Parathyroid adenoma (tissue), 2 donors: ENCODE measurements around the gene SULT1E1.
"Not testable (repeated sequence)": the region's sequence is repeated elsewhere in the genome, so short reads cannot be mapped to it uniquely, and the experiment has no call there.

Source experiments
- H2AFZ ChIP-seq: fragments of 300-600 bp; sonication (generic); one replicate; pipeline ENCODE4 v1.7.0; 2017; ENCODE audit warnings: antibody characterized with exemption, mild to moderate bottlenecking
- H3K27ac ChIP-seq: fragments of 300-600 bp; sonication (generic); one replicate; pipeline ENCODE4 v1.7.0; 2017
- H3K27me3 ChIP-seq: fragments of 300-600 bp; sonication (generic); one replicate; pipeline ENCODE4 v1.7.0; 2017; ENCODE audit warnings: low read length; ENCODE audit not compliant: control insufficient read depth, insufficient read depth
- H3K36me3 ChIP-seq: fragments of 300-600 bp; sonication (generic); one replicate; pipeline ENCODE4 v1.7.0; 2017; ENCODE audit warnings: low read length; ENCODE audit not compliant: control insufficient read depth, insufficient read depth
- H3K4me1 ChIP-seq: fragments of 300-600 bp; sonication (generic); one replicate; pipeline ENCODE4 v1.7.0; 2017; ENCODE audit warnings: control low read depth
- H3K4me2 ChIP-seq: fragments of 300-600 bp; sonication (generic); one replicate; pipeline ENCODE4 v1.7.0; 2017; ENCODE audit warnings: low read length
- H3K4me3 ChIP-seq: fragments of 300-600 bp; sonication (generic); one replicate; pipeline ENCODE4 v1.7.0; 2017; ENCODE audit warnings: low read depth, low read length
- H3K79me2 ChIP-seq: fragments of 300-600 bp; sonication (generic); one replicate; pipeline ENCODE4 v1.7.0; 2017; ENCODE audit warnings: control low read depth
- H3K9ac ChIP-seq: fragments of 300-600 bp; sonication (generic); one replicate; pipeline ENCODE4 v1.7.0; 2017; ENCODE audit warnings: mild to moderate bottlenecking
- H3K9me3 ChIP-seq: fragments of 300-600 bp; sonication (generic); one replicate; pipeline ENCODE4 v1.7.0; 2017; ENCODE audit warnings: low read length; ENCODE audit not compliant: control insufficient read depth
- CTCF ChIP-seq: fragments of 300-600 bp; sonication (generic); IDR thresholded peaks from one replicate; pipeline ENCODE4 v1.7.0; 2017; ENCODE audit warnings: antibody characterized with exemption, mild to moderate bottlenecking
- donor health status: primary hyperparathyroidism.

The SULT1E1 gene

DNA sequence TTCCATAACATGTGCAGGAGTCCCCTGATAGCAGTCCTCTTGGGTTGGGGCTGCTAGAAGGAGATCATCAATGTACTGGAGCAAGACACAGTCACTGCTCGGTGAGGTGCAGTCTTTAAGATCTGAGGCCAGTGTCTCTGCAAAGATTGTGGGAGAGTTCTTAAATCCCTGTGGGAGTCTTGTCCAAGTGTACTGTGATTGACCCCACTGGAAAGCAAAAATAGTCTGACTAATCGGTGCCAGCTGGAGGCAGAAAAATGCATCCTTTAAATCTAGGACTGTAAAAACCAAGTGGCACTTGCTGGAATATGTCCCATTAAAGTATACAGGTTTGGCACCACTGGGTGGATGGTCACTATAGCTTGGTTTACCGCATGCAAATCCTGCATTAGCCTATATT lies 31.1 kb downstream of the SULT1E1 start:
- no peak for TF ChIP-seq CTCF
- H3K4me3 ChIP-seq = no peak overlapping the region
- no peak overlapping the region for H3K4me2 ChIP-seq

DNA sequence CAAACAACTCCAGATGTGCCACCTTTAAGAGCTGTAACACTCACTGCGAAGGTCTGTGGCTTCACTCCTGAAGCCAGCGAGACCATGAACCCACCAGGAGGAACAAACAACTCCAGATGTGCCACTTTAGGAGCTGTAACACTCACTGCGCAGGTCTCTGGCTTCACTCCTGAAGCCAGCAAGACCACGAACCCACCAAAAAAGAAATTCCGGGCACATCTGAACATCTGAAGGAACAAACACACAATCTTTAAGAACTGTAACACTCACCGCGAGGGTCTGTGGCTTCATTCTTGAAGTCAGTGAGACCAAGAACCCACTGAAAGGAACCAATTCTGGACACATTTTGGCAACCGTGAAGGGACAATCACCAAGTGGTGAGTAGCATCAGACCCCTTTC lies 34.9 kb downstream of the SULT1E1 start:
- not testable (repeated sequence) for H2AFZ ChIP-seq, H3K36me3 ChIP-seq, H3K9ac ChIP-seq, H3K4me1 ChIP-seq, H3K27me3 ChIP-seq, H3K79me2 ChIP-seq, H3K27ac ChIP-seq, H3K4me3 ChIP-seq, H3K9me3 ChIP-seq, H3K4me2 ChIP-seq

More for the DNA sequence above, 31.1 kb downstream of the SULT1E1 start:
- Histone ChIP-seq H3K4me1 (no peaks in the 10 kb centered on the region), H3K36me3 (no peaks in the 10 kb centered on the region), H2AFZ (no peak overlapping the region), H3K9ac (no peak overlapping the region), H3K27me3 (no peaks in the 10 kb centered on the region), H3K9me3 (no peaks in the 10 kb centered on the region), H3K27ac (no peak overlapping the region), H3K79me2 (no peaks in the 10 kb centered on the region)

- no peak overlapping the region for H3K4me3 ChIP-seq
Measured at GRCh38 chr4:69823481-69824186, 36.3 kb downstream of the SULT1E1 start.

GRCh38 chr4:69823048-69823447 lies 36.9 kb downstream of the SULT1E1 start:
- H3K36me3 ChIP-seq = no peaks in the 10 kb centered on the region
- TF ChIP-seq CTCF = no peak
- H3K27ac ChIP-seq = no peak overlapping the region
- H3K9ac ChIP-seq = no peak overlapping the region
- H3K27me3 ChIP-seq = no peaks in the 10 kb centered on the region
- H3K79me2 ChIP-seq = no peaks in the 10 kb centered on the region
- no peaks in the 10 kb centered on the region for H3K9me3 ChIP-seq
- no peak overlapping the region for H3K4me3 ChIP-seq
- H3K4me1 ChIP-seq = no peaks in the 10 kb centered on the region
- H2AFZ ChIP-seq = no peak overlapping the region
- no peak overlapping the region for H3K4me2 ChIP-seq

More at GRCh38 chr4:69823481-69824186, 36.3 kb downstream of the SULT1E1 start:
- H3K79me2 ChIP-seq = no peaks in the 10 kb centered on the region
- no peak overlapping the region for H3K27ac ChIP-seq
- H3K9me3 ChIP-seq = no peaks in the 10 kb centered on the region
- TF ChIP-seq CTCF = no peak
- no peak overlapping the region for H2AFZ ChIP-seq
- no peaks in the 10 kb centered on the region for H3K4me1 ChIP-seq
- H3K36me3 ChIP-seq = no peaks in the 10 kb centered on the region
- H3K27me3 ChIP-seq = no peaks in the 10 kb centered on the region
- no peak overlapping the region for H3K4me2 ChIP-seq
- H3K9ac ChIP-seq = no peak overlapping the region

GRCh38 chr4:69822198-69822597 lies 37.7 kb downstream of the SULT1E1 start:
- Histone ChIP-seq H3K27ac (no peak overlapping the region), H3K4me3 (no peak overlapping the region), H3K9me3 (no peaks in the 10 kb centered on the region), H3K4me2 (no peak overlapping the region), H2AFZ (no peak overlapping the region), H3K9ac (no peak overlapping the region), H3K27me3 (no peaks in the 10 kb centered on the region), H3K36me3 (no peaks in the 10 kb centered on the region), H3K4me1 (no peaks in the 10 kb centered on the region), H3K79me2 (no peaks in the 10 kb centered on the region)
- TF ChIP-seq CTCF = no peak
